Tibial artery (tissue), 4 donors: ENCODE measurements around the gene PKDCC.

Experiments used
- DNase-seq, 2 donors: peaks; one replicate each; pipeline ENCODE4 v3.0.0-alpha.2; 2019
- H3K27ac ChIP-seq, 2 donors: fragments of 200-600 bp; sonication (generic) in 1 of 2; 1 replicate in 1 of 2; 2 replicates in 1 of 2; pipeline ENCODE4 v1.5.1; 2018 to 2019; ENCODE audit warnings: mild to moderate bottlenecking in 1 of 2
- H3K27me3 ChIP-seq, 2 donors: fragments of 200-600 bp; sonication (generic) in 1 of 2; one replicate each; pipeline versions ENCODE4 v1.5.1 to v1.6.0; 2016 to 2019
- H3K36me3 ChIP-seq, 3 donors: fragments of 200-600 bp; sonication (generic) in 2 of 3; one replicate each; pipeline ENCODE4 v1.5.1; 2016 to 2019; ENCODE audit warnings: mild to moderate bottlenecking in 2 of 3
- H3K4me1 ChIP-seq, 4 donors: fragments of 200-600 bp; sonication (generic) in 2 of 4; 1 replicate in 3 of 4; 2 replicates in 1 of 4; pipeline ENCODE4 v1.5.1; 2016 to 2019
- H3K4me3 ChIP-seq, 2 donors: fragments of 200-600 bp; sonication (generic) in 1 of 2; 1 replicate in 1 of 2; 2 replicates in 1 of 2; pipeline ENCODE4 v1.5.1; 2018 to 2019; ENCODE audit warnings: mild to moderate bottlenecking in 2 of 2
- H3K9me3 ChIP-seq, 3 donors: fragments of 200-600 bp; sonication (generic) in 1 of 3; one replicate each; pipeline ENCODE4 v1.5.1; 2016 to 2019
- CTCF ChIP-seq, 2 experiments: fragments of 200-600 bp in 1 of 2; fragments of 450-650 bp in 1 of 2; IDR thresholded peaks; one replicate each; pipeline ENCODE4 v1.5.1; 2017 to 2019; ENCODE audit warnings: antibody characterized with exemption in 2 of 2, mild to moderate bottlenecking in 1 of 2, moderate library complexity in 1 of 2
- intact Hi-C: fragments of 100-400 bp; cut with DNase I; formaldehyde crosslinking; loops from one replicate; pipeline ENCODE4 v1.15.0; 2023; ENCODE audit warnings: low total_unique reads

PKDCC gene

GRCh38 chr2:42049221-42050009, 1.6 kb downstream of the PKDCC start:
- H3K4me1 ChIP-seq = peaks cover 10 to 62% (median 56%) of the 10 kb centered on the region in 4 donors
- H3K36me3 ChIP-seq = no peaks in the 10 kb centered on the region
- H3K9me3 ChIP-seq = no peaks in the 10 kb centered on the region
- intact Hi-C loops = loop anchor here (10.0 kb wide), 1 partner anchor 55 kb away; no protein-coding TSS in a partner anchor
- H3K27ac ChIP-seq = peak overlapping the region; percentile 86 to 97
- no peaks in the 10 kb centered on the region for H3K27me3 ChIP-seq
- no peak for DNase-seq
- TF ChIP-seq CTCF (IDR thresholded peaks at IDR 0.05) = no peak
- peak overlapping the region; percentile 79 to 94 for H3K4me3 ChIP-seq

- Histone ChIP-seq H3K27me3 (no peaks in the 10 kb centered on the region), H3K27ac (peak overlapping the region; percentile 86 to 97), H3K4me3 (peak overlapping the region; percentile 79 to 94), H3K9me3 (no peaks in the 10 kb centered on the region), H3K36me3 (peaks cover 3 to 5% (median 4%) of the 10 kb centered on the region in 3 donors), H3K4me1 (peaks cover 18 to 67% (median 63%) of the 10 kb centered on the region in 4 donors)
- TF ChIP-seq CTCF (IDR thresholded peaks at IDR 0.05) = no peak
- intact Hi-C loops = no loop called here
- peak in 1 of 2 donors; percentile 79 for DNase-seq
Observed at GRCh38 chr2:42050010-42050702, 2.3 kb downstream of the PKDCC start.

- Histone ChIP-seq H3K4me3 (peak overlapping the region; percentile 79 to 94), H3K27me3 (no peaks in the 10 kb centered on the region), H3K9me3 (no peaks in the 10 kb centered on the region), H3K4me1 (peaks cover 22 to 67% (median 65%) of the 10 kb centered on the region in 4 donors), H3K27ac (peak overlapping the region; percentile 86 to 97), H3K36me3 (peaks cover 10 to 13% (median 12%) of the 10 kb centered on the region in 3 donors)
- TF ChIP-seq CTCF (IDR thresholded peaks at IDR 0.05) = no peak
- DNase-seq = peak in 1 of 2 donors; percentile 81
- intact Hi-C loops = no loop called here
Observed at GRCh38 chr2:42050703-42051542, 3.1 kb downstream of the PKDCC start.

- peak overlapping the region; percentile 86 to 97 for H3K27ac ChIP-seq
- H3K36me3 ChIP-seq = peaks cover 18 to 20% (median 19%) of the 10 kb centered on the region in 3 donors
- no peak for TF ChIP-seq CTCF (IDR thresholded peaks at IDR 0.05)
- no peak for DNase-seq
- H3K4me3 ChIP-seq = peak overlapping the region; percentile 79 to 94
- no peaks in the 10 kb centered on the region for H3K27me3 ChIP-seq
- H3K9me3 ChIP-seq = no peaks in the 10 kb centered on the region
- peaks cover 26 to 67% (median 61%) of the 10 kb centered on the region in 4 donors for H3K4me1 ChIP-seq
- intact Hi-C loops = no loop called here
Observed at GRCh38 chr2:42051543-42052235, 3.9 kb downstream of the PKDCC start.
